Measurements from ENCODE around the gene HES5. TPM values are rescaled to one million over a fixed set of nuclear protein-coding genes. Genes with fewer than 3 reads are reported as not detected.
"Not testable (repeated sequence)": the region's sequence is repeated elsewhere in the genome, so short reads cannot be mapped to it uniquely, and the experiment has no call there.

The HES5 gene, protein sequence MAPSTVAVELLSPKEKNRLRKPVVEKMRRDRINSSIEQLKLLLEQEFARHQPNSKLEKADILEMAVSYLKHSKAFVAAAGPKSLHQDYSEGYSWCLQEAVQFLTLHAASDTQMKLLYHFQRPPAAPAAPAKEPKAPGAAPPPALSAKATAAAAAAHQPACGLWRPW
- not detected in 2 replicates for total RNA-seq

DNA sequence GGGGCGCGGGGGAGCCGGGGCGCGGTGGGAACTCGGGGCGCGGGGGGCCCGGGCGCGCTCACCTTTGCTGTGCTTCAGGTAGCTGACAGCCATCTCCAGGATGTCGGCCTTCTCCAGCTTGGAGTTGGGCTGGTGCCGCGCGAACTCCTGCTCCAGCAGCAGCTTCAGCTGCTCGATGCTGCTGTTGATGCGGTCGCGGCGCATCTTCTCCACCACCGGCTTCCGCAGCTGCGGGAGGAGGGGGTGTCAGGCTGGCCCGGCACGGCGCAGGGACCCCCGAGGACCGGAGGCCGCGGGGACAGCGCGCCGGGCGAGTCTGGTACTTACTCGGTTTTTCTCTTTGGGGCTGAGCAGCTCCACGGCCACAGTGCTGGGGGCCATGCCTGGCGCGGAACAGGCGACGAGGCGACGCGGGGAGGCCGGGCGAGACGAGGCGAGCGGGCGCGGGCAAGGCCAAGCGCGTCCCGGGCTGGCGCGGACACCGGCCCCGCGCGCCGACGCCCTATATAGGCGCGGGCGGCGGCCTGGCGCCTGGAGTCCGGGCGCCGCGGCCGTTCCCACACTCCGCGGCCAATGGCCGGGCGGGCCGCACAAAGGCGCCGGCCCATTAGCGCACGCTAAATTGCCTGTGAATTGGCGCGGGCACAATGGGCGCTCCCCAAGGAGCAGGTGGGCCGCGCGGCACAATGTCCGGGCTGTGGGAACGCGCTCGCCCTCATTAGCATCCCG is at the start of gene HES5:
Gene HES5, minus strand, starts transcription at position 480 of the 729 bp plus-strand sequence. Its CDS starts 99 bp downstream, at position 381.
- intact Hi-C loops (cut with micrococcal nuclease), result no loop called here

DNA sequence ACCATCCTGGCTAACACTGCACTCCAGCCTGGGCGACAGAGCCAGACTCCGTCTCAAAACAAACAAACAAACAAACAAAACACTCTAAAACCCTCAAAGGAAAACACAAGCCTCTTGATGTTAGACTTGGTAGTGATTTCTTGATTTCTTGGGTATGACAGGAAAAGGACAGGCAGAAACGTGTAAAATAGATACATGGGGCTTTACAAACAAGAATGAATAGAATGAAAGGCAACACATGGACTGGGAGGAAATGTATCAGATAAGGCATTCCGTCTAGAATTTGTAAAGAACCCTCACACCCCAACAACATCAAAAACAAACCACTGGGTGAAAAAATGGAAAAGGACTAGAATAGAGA is 48.7 kb upstream of the HES5 start:
- intact Hi-C loops (cut with micrococcal nuclease), result loop anchor here (1.0 kb wide), 1 partner anchor 22 kb away; the partner anchor contains the start of gene TNFRSF14

DNA sequence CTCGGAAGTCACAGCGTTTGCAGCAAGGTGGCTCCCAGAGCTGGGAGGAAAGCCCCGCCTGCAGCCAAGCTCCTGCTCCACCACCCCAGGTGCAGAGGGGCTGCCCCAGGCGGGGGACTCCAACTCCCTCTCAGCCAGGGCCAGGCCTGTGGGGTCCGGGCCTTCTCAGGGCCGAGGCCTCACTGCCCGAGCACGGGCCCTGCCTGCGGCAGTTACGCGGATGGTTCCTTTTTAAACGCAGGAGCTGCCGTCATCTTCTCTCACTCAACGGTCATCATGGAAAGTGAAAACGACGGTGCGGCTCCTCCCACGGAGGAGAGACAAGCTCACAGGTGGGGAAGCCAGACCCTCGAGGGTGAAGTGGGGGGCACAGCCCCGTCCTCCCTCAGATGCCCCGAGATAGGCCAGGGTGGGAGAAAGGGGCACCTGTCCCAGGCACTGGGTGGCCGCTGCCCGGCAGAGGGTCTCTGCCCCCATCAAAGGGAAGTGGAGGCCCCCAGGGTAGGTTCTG is 47.6 kb upstream of the HES5 start:
- intact Hi-C loops (cut with micrococcal nuclease), result loop anchor here (1.0 kb wide), 1 partner anchor 21 kb away; the partner anchor contains the start of gene TNFRSF14

DNA sequence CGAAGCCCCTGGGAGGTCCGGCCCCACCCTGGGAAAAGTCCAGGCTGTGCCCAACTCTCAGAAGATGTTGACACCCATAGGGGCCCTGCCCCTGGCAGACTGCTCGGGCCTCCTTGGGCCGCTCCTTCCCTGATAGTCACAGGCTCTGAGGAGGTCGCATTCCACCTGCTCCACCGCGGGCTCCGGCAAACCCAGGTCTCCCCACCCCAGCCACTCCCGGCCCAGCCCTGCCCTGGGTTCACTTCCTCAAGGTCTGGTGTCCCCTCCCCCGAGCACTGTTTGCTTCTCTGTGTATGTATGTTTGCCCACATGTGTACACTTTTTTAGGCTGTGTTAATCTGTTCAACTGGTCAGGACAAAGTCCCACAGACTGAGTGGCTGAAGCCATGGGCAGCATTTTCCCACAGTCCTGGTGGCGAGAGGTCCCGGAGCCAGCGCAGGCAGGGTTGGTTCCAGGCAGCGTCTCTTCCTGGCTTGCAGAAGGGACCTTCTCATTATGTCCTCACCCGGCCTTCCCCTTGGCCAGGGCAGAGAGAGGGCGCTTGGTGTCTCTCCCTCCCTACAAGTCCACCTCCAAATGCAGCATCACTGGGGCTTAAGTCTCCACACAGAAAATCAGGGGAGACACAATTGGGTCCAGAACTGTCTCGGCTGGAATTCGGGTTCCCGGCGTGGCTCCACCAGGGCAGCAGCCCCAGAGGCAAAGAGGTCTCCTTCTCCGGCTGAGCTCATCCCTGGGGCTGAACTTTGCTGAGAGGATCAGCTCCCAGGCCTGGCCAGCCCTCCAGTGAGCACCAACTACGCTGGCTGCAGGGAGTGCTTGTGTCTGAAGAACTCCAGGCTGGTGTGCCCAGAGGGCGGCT is 46.0 kb upstream of the HES5 start:
- intact Hi-C loops (cut with micrococcal nuclease), result no loop called here

DNA sequence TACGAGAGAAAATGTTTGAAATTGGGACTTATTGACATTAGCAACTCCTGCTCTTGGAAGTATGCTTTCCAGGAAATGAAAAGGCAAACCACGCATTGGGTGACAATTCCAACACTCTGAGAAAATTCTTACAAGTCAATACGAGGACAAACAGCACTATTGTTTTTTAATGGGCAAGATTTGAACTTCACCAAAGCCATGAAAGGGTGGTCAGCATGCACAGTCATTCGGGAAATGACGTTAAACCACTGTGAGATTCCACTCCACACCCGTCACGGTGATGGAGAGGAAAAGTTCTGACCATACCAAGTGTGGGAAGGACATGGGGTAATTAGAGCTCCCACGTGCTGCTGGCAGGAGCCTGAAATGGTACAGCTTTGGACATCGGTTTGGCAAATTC is 44.3 kb upstream of the HES5 start:
- intact Hi-C loops (cut with micrococcal nuclease), result no loop called here

DNA sequence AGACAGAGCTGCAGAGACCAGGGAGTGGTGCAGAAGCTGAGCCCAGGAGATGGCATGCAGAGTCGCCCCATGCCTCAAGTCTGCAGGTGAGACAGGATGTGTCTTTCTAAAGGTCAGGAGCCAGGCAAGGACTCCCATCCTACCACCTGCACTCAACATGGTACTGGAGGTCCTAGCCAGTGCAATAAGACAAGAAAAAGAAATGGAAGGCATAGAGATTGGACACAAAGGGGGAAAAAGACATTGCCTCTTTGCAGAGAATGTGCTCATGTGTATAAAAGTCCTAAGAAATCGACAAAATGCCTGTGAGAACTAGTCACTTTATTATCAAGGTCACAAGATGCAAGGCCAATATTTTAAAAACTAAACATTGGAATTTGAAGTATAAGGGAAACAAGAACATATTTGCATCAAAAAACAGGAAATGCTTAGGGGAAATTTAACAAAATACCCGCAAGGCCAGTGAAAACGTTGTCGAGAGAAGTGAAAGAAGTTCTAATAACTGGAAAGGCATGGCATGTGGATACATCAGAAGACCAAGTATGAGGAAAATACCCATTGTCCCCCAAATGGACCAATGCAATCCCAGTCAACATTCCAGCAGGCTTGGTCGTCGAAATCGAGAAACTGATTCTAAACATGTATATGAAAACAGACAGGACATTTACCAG is 43.3 kb upstream of the HES5 start:
- intact Hi-C loops (cut with micrococcal nuclease), result no loop called here

DNA sequence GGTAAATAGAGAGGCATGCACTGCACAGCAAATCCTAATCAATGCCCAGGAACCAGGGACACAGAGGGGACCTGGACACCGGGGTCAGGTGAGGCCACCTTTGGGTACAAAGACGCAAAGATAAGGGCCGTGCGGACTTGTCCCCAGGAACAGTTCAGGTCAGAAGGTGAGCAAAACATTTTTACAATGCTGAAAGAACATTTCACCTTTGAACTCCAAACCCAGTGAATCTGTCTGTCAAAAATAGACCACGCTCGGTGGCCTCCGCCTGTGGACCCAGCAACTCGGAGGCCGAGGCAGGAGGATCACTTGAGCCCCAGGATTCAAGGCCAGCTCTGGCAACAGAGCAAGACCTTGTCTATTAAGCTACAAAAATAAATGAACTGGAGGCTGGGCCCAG is 41.3 kb upstream of the HES5 start:
- intact Hi-C loops (cut with micrococcal nuclease), result no loop called here

DNA sequence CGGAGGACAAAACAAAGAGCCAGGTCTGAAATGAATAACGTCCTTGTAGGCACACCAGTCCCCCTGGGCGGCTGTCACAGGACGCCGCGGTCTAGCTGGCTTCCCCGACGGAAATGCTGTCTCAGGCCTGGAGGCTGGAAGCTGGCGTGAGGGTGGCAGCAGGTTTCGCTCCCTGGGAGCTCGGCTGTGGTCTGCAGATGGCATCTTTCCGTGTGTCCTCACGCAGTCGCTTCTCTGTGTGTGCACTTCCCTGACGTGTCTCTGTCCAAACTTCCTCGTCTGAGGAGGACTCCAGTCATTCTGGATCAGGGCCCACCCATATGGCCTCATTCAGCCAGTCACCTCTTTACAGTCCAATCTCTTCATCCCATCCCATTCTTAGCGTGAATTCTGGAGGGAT is 40.3 kb upstream of the HES5 start:
- intact Hi-C loops (cut with micrococcal nuclease), result no loop called here

DNA sequence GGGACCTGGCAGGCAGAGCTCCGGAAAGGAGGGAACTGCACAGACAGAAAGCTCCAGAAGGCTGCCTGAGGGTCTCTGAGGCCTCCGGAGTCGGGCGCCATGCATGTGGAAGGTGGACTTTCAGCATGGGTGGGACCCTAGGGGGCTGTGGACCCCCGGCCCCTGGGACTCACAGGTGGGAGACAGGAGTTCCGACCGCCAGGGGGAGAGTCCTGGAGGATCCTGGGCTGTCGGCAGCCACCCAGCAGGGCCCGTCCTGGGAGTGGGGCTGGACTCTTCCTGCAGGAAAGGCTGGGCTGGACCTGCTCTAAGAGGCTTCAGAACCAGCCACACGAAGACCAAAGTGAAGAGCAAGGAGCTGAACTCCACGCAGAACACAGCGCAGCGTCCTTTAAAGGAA is 39.6 kb upstream of the HES5 start:
- intact Hi-C loops (cut with micrococcal nuclease), result not testable (repeated sequence)

DNA sequence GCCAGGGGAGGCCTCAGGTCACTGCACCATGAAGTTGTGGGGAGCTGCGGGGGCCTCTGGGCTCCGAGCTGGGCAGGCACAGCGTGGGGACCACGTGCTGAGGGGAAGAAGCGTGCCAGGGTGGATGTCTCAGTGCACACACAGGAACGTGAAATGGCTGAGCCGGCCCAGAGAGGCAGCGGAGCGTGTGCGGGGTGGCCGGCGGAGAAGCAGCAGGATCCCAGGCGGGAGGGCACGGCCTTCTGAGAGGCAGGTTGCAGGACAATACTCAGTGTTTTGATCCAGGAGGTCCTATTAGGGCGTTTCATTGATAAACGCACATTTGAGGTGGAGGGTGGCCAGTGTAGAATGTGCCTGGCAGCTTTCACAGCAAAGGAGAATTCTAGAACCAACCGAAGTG is 39.0 kb upstream of the HES5 start:
- intact Hi-C loops (cut with micrococcal nuclease), result no loop called here

DNA sequence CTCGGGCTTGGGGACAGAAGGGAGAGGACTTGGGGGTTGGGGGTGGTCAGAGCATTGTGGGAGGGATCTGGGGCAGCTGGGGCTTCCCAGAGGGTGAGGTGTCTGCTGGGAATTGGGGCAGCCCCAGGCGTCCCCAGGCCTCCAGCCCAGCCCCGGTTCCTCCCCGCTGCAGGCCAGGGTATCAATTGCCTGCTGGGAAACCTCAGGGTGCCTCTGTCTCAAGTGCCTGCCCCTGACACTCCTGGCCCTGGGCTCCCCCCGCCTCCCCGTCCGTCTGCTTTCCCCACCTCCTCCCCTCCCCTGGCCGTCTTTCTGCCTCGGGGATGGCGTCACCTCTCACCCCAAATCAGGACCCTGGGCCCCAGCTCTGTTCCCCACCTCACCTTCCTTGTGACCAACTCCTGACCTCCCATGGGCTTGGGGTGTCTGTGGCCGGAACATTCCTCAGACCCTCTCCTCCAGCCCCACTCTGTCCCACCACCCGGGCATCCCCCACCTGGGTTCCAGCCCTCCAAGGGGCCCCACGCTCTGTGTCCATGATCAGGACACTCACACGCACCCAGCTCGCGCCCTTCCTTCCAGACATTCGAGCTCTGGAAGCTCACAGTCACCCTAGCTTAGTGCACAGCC is 38.2 kb upstream of the HES5 start:
- intact Hi-C loops (cut with micrococcal nuclease), result not testable (repeated sequence)

DNA sequence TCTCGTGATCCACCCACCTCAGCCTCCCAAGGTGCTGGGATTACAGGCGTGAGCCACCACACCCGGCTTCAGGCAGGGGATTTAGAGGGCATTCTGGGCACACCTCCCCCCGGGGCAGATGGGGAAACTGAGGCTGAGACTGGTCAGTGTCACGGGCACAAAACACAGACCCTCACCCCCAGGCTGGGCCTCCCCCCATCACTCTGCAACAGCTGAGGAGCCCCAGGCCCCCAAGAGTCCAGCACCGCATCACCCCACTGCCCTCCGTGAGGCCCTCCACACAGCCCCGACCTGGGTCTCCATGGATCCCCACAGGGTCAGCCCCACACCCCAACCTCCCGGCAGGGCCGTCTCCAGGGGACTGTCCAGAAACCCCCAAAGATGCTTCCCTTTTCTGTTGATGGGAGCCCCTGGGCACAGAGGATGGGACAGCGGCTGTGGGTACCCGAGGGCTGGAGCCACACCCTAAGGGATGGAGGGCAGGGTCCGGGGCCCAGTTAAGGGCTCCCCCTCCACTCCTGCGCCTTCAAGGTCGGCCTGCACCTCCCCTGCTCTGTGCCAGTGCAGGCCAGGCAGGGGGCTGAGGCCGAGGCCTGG is 37.1 kb upstream of the HES5 start:
- intact Hi-C loops (cut with micrococcal nuclease), result no loop called here

DNA sequence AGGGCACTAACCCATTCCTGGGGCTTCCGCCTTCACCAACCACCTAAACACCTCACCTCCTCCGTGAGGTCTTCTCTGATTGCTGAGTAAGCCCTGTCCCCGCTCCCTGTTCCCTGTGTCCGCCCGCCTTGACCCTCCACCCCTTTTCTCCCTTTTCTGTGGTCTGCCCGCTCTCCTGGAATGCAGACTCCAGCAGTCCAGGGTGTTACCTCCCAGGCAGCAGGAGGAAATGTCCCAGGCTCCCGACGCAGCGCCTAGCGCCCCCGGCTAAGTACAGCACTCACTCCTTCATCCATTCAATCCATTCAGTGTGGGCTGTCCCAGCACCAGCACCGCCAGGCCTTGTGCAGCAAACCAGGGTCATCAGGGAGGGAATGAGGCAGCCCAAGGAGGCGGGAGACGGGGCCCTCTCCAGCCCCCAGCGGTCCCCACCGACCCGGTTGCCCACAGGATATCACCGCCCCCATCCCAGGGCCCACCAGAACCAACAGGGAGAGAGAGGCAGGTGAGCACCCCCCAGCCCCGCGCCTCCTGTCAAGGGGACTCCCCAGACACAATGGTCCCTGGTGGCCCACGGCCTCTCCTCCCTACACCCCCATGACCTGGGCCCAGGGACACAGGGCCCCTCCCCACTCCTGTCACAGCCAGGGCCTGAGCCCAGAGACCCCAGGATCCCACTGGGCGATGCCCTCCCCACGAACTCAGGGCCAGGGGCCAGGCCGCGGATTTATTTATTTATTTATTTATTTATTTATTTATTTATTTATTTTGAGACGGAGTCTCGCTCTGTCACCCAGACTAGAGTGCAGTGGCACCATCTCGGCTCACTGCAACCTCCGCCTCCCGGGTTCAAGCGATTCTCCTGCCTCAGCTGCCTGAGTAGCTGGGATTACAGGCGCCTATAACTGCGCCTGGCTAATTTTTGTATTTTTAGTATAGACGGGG is 36.3 kb upstream of the HES5 start:
- intact Hi-C loops (cut with micrococcal nuclease), result no loop called here

DNA sequence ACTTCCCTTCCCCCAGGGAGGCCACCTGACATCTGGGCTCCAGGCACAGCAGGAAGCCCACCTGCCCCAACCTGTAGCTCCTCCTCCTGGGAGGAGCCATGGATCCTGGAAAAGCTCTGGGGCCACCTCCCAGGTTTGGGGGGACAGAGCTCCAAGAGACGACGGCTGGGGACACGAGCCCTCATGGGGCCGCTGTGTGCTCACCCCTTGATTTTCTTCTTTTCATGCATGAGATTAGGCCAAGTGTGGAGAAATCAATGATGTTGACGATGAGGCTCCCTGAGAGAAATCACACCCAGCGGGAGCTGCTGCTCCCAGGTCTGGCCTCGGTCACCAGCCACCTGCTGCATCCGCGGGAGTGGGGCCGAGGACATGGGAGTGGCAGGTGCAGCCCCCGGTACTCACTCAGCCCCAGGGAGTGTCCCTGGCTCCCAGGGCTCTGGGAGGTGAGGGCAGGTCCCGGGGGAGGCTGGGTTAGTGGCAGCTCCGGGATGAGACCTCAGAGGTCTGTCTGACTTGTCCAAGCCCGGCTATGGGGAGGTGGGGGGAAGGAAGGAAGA is 34.8 kb upstream of the HES5 start:
- intact Hi-C loops (cut with micrococcal nuclease), result no loop called here

DNA sequence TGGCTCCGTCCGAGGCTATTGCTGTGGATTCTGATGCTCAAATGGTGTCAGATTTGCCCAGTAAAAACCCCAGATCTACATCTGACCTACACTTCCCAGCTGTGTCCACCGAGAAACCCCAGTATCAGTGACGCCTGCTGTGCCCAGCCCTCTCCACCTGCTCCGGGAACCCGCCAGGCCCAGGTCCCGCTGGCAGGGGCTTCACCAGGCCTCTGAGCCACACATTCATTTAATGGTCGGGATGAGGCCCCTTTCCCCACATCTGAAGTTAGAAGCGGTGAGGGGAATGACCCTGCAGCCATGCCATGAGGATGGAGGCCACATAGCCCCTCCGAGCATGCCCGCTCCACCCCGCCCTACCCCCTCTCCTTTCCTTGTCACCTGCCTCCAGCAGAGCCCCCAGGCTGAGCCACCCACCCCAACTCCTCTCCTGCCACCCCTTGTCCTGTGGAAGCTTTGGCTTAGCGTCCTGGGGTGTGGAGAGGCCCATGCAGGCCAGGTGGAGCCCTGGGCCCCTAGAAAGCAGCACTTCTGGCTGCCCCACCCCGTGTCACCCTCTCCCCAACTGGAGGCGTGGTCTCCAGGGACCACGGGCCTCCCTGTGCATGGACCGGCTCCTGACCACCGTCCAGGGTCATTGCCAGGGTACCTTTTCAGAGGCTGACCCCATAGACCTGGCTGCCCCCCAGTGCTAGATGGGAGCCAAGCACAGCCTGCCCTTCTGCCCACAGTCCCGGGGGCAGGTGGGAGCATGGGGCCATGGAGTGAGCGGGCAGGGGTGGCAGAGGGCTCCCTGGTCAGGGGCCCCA is 34.1 kb upstream of the HES5 start:
- intact Hi-C loops (cut with micrococcal nuclease), result no loop called here

DNA sequence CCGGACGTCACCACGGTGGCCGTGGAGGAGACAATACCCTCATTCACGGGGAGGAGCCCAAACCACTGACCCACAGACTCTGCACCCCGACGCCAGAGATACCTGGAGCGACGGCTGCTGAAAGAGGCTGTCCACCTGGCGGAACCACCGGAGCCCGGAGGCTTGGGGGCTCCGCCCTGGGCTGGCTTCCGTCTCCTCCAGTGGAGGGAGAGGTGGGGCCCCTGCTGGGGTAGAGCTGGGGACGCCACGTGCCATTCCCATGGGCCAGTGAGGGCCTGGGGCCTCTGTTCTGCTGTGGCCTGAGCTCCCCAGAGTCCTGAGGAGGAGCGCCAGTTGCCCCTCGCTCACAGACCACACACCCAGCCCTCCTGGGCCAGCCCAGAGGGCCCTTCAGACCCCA is 33.1 kb upstream of the HES5 start:
- intact Hi-C loops (cut with micrococcal nuclease), result no loop called here

DNA sequence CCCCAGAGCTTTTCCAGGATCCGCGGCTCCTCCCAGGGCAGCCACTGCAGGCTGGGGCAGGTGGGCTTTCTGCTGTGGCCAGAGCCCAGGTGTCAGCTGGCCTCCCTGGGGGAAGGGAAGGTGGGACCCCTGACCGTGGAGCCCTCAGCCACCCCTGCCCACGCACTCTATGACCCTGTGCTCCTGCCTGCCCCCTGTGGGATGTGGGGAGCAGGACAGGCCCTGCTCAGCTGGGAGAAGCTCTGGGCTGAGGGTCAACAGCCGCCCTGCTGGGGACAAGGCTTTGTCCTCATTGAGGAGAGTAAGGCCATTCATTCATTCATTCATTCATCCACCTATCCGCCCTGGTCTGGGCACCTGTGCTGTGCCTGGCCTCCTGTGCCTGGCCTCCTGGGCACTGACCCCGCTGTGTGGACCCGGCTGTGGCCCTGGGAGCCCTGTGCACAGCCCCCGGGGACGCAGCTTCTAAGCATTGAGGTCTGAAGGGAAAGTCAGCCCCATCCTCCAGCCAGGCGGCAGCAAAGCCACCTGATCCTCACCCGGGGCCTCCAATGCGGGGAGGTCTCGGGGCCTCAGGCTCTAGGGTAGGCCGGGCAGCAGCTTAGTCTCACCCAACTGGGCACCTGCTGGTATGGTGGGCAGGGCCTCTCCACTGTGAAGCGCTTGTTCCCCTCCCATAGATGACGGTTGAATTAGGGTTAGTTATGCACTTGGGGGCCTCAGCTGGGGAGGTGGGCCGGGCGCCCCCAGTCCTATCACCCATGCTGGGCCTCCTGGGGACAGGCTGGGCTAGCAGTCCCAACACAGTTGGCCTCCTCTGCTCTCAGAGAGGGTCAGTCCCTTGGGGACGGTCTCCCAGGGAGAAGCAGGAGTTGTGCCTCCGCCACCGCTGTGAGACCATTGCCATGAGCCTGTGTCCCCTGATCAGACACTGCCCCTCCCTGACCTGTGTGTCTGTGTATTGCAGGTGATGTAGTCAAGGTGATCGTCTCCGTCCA is 32.1 kb upstream of the HES5 start:
- intact Hi-C loops (cut with micrococcal nuclease), result no loop called here
